Sciatic nerve (tissue), 2 donors: Measurements from ENCODE around the gene PTGR3. TPM values are rescaled to one million over a fixed set of nuclear protein-coding genes. Genes with fewer than 3 reads are reported as not detected.

ENCODE experiments used
- ATAC-seq: fragments of 200-7000 bp; cut with Tn5 transposase; one replicate; pipeline ENCODE4 v1.9.1; 2020; ENCODE audit warnings: mild to moderate bottlenecking, moderate library complexity
- DNase-seq: peaks from one replicate; pipeline ENCODE4 v3.0.0-alpha.2; 2020; ENCODE audit warnings: low spot score
- intact Hi-C: fragments of 100-400 bp; cut with DNase I; formaldehyde crosslinking; loops from one replicate; pipeline ENCODE4 v1.14.2; 2022
- total RNA-seq: library from RNA; stranded (reverse); fragmentation: NEBNext Ultra II Directional; extraction: Animal tissue kit (Norgen Biotek cat#: 25700); gene quantifications from one replicate; pipeline ENCODE4 v1.2.1, GENCODE V29; 2021
- donor health status: DM: no; HTN: no; CAD: no.
- donor health status: DM: no; HTN: no; CAD: no.

The PTGR3 gene
- total RNA-seq, 1 donor from 2014 or later, result 31.6 TPM

GRCh38 chr18:75183524-75183923, 25.4 kb downstream of the PTGR3 start:
- intact Hi-C loops, result no loop called here
- no peak for ATAC-seq
- DNase-seq, result no peak

GRCh38 chr18:75179819-75180600, 28.9 kb downstream of the PTGR3 start:
- ATAC-seq (no peak), DNase-seq (no peak)
- intact Hi-C loops, result no loop called here

- intact Hi-C loops, result no loop called here
- ATAC-seq, result no peak
- DNase-seq, result no peak
Observed at GRCh38 chr18:75178376-75178775, 30.6 kb downstream of the PTGR3 start.

- DNase-seq (no peak), ATAC-seq (no peak)
- intact Hi-C loops, result no loop called here
Observed at GRCh38 chr18:75176849-75177248, 32.1 kb downstream of the PTGR3 start.

- DNase-seq (no peak), ATAC-seq (no peak)
- intact Hi-C loops, result no loop called here
Observed at GRCh38 chr18:75173738-75174137, 35.2 kb downstream of the PTGR3 start.

GRCh38 chr18:75173125-75173432, 35.9 kb downstream of the PTGR3 start:
- DNase-seq, result no peak
- intact Hi-C loops, result no loop called here
- peak; percentile 20 for ATAC-seq

- DNase-seq (no peak), ATAC-seq (no peak)
- intact Hi-C loops, result no loop called here
Observed at GRCh38 chr18:75172299-75173124, 36.4 kb downstream of the PTGR3 start.

GRCh38 chr18:75170916-75171315, 38.0 kb downstream of the PTGR3 start:
- intact Hi-C loops, result no loop called here
- DNase-seq, result no peak
- ATAC-seq, result no peak

- DNase-seq (no peak), ATAC-seq (no peak)
- intact Hi-C loops, result no loop called here
Observed at GRCh38 chr18:75170022-75170789, 38.7 kb downstream of the PTGR3 start.

GRCh38 chr18:75169411-75169810, 39.5 kb downstream of the PTGR3 start:
- ATAC-seq (no peak), DNase-seq (no peak)
- intact Hi-C loops, result no loop called here

- ATAC-seq (no peak), DNase-seq (no peak)
- intact Hi-C loops, result no loop called here
Observed at GRCh38 chr18:75168619-75169018, 40.3 kb downstream of the PTGR3 start.

GRCh38 chr18:75167759-75168618, 41.0 kb downstream of the PTGR3 start:
- no peak for DNase-seq
- intact Hi-C loops, result no loop called here
- ATAC-seq, result no peak

- intact Hi-C loops, result no loop called here
- DNase-seq, result no peak
- no peak for ATAC-seq
Observed at GRCh38 chr18:75167137-75167536, 41.8 kb downstream of the PTGR3 start.

GRCh38 chr18:75165926-75166325, 43.0 kb downstream of the PTGR3 start:
- DNase-seq (no peak), ATAC-seq (no peak)
- intact Hi-C loops, result no loop called here

GRCh38 chr18:75164479-75164878, 44.5 kb downstream of the PTGR3 start:
- no peak for DNase-seq
- no peak for ATAC-seq
- intact Hi-C loops, result no loop called here

GRCh38 chr18:75163736-75164135, 45.2 kb downstream of the PTGR3 start:
- ATAC-seq (no peak), DNase-seq (no peak)
- intact Hi-C loops, result no loop called here

GRCh38 chr18:75162978-75163377, 46.0 kb downstream of the PTGR3 start:
- intact Hi-C loops, result no loop called here
- ATAC-seq (no peak), DNase-seq (no peak)

GRCh38 chr18:75162467-75162866, 46.5 kb downstream of the PTGR3 start:
- intact Hi-C loops, result no loop called here
- ATAC-seq, result no peak
- DNase-seq, result no peak
